Transverse colon (tissue), 4 donors: Measurements from ENCODE around the gene PDE4B. TPM values are rescaled to one million over a fixed set of nuclear protein-coding genes. Genes with fewer than 3 reads are reported as not detected.
A peak's percentile ranks its signal among the peaks of the same experiment; 100 is the strongest.

ENCODE experiments used
- DNase-seq: peaks from one replicate; pipeline ENCODE4 v3.0.0-alpha.2; 2019
- H3K27ac ChIP-seq, 4 donors: fragments of 200-600 bp; sonication (generic); 2 replicates each; pipeline ENCODE4 v1.5.1; 2016 to 2018; ENCODE audit warnings: inconsistent platforms in 4 of 4
- H3K27me3 ChIP-seq: fragments of 200-600 bp; sonication (generic); 2 replicates; pipeline ENCODE4 v1.5.1; 2017; ENCODE audit warnings: inconsistent platforms
- H3K36me3 ChIP-seq, 4 donors: fragments of 200-600 bp; sonication (generic); 2 replicates each; pipeline ENCODE4 v1.5.1; 2017 to 2019; ENCODE audit warnings: inconsistent platforms in 4 of 4
- H3K4me1 ChIP-seq, 4 donors: fragments of 200-600 bp; sonication (generic); 2 replicates each; pipeline ENCODE4 v1.5.1; 2017 to 2020; ENCODE audit warnings: inconsistent platforms in 4 of 4
- H3K4me3 ChIP-seq, 4 donors: fragments of 200-600 bp; sonication (generic); 1 replicate in 1 of 4; 2 replicates in 3 of 4; pipeline versions ENCODE4 v1.5.1 to v1.6.1; 2017 to 2019; ENCODE audit warnings: inconsistent platforms in 4 of 4
- H3K9me3 ChIP-seq, 2 donors: fragments of 200-600 bp; sonication (generic); 2 replicates each; pipeline ENCODE4 v1.5.1; 2017 to 2019; ENCODE audit warnings: inconsistent platforms in 2 of 2
- CTCF ChIP-seq, 5 experiments: fragments of 200-600 bp in 3 of 5; fragments of 450-650 bp in 2 of 5; sonication (generic) in 3 of 5; IDR thresholded peaks; 1 replicate in 2 of 5; 2 replicates in 3 of 5; pipeline ENCODE4 v1.5.1; 2016 to 2017; ENCODE audit warnings: antibody characterized with exemption in 5 of 5, inconsistent platforms in 3 of 5, mild to moderate bottlenecking in 2 of 5, moderate library complexity in 1 of 5
- EP300 ChIP-seq: sonication (generic); formaldehyde crosslinking; IDR thresholded peaks from one replicate; pipeline ENCODE4 v1.6.1; 2017; ENCODE audit warnings: antibody characterized with exemption, low read depth
- POLR2A ChIP-seq: fragments of 450-650 bp; IDR thresholded peaks from one replicate; pipeline ENCODE4 v1.6.1; 2016; ENCODE audit warnings: antibody characterized with exemption, mild to moderate bottlenecking, moderate library complexity
- POLR2AphosphoS5 ChIP-seq, 3 donors: sonication (generic); formaldehyde crosslinking; IDR thresholded peaks; one replicate each; pipeline ENCODE4 v1.6.1; 2016; ENCODE audit warnings: antibody characterized with exemption in 3 of 3
- WGBS, 2 donors: methylation state at CpG; one replicate each; pipeline ENCODE4 v1.1.5; 2018; ENCODE audit warnings: low coverage in 1 of 2; 5-methylcytosine and 5-hydroxymethylcytosine counted together
- in situ Hi-C, 4 donors: fragments of 200-750 bp; cut with MboI; loops; one replicate each; pipeline versions ENCODE4 v1.15.0 to v1.15.1; 2017; ENCODE audit warnings: low sequenced_read_pairs in 3 of 4, low pct_ligation_motif_present in 1 of 4, low pct_unique_long_range_greater_than_20kb in 1 of 4
- intact Hi-C: fragments of 100-400 bp; cut with DNase I; formaldehyde crosslinking; loops from one replicate; pipeline ENCODE4 v1.15.1; 2023; ENCODE audit warnings: low total_unique reads
- total RNA-seq, 4 donors: library from RNA; depleted of rRNA; stranded (reverse); fragments of >200 nt; gene quantifications; one replicate each; pipeline ENCODE4 v1.1.0, GENCODE V29; 2016

Gene PDE4B
- total RNA-seq, 4 donors from 2014 or later: 4.5 to 14.8 (median 6.5) TPM

- no peaks in the 10 kb centered on the region for H3K9me3 ChIP-seq
- intact Hi-C loops: loop anchor here (2.0 kb wide), 1 partner anchor 287 kb away; no protein-coding TSS in a partner anchor
- 77% methylated on average over 1 of the region's 1 CpG; no CpG with 5 or more reads in 1 of the 2 donors for whole genome bisulfite sequencing, 2 donors
- H3K36me3 ChIP-seq: no peaks in the 10 kb centered on the region
- H3K4me1 ChIP-seq: no peaks in the 10 kb centered on the region
- in situ Hi-C loops: loop anchor here in 3 of 4 donors (25.0 kb wide), 4 partner anchors 492 to 1008 kb away; no protein-coding TSS in a partner anchor
- no peaks in the 10 kb centered on the region for H3K27me3 ChIP-seq
- no peak overlapping the region for H3K27ac ChIP-seq
- H3K4me3 ChIP-seq: no peak overlapping the region
- DNase-seq: no peak
- TF ChIP-seq POLR2AphosphoS5 (IDR thresholded peaks at IDR 0.05): no peak
- TF ChIP-seq CTCF (IDR thresholded peaks at IDR 0.05): no peak
- TF ChIP-seq EP300: no peak
- TF ChIP-seq POLR2A: no peak
These were observed 453.0 kb downstream of the PDE4B start for GRCh38 chr1:66245691-66246090.

- no peak overlapping the region for H3K27ac ChIP-seq
- no peaks in the 10 kb centered on the region for H3K4me1 ChIP-seq
- in situ Hi-C loops: loop anchor here in 3 of 4 donors (25.0 kb wide), 4 partner anchors 491 to 1009 kb away; no protein-coding TSS in a partner anchor
- H3K27me3 ChIP-seq: no peaks in the 10 kb centered on the region
- WGBS, 2 donors: 81 to 86% methylated on average over 4 to 9 of the region's 9 CpGs
- no peaks in the 10 kb centered on the region for H3K9me3 ChIP-seq
- no peak for DNase-seq
- no peak overlapping the region for H3K4me3 ChIP-seq
- intact Hi-C loops: no loop called here
- H3K36me3 ChIP-seq: no peaks in the 10 kb centered on the region
- TF ChIP-seq EP300 (no peak), POLR2A (no peak), POLR2AphosphoS5 (IDR thresholded peaks at IDR 0.05) (no peak), CTCF (IDR thresholded peaks at IDR 0.05) (no peak)
These were observed 453.9 kb downstream of the PDE4B start for GRCh38 chr1:66246351-66247269.

GRCh38 chr1:66247415-66248208 is 454.9 kb downstream of the PDE4B start:
- H3K27me3 ChIP-seq: no peaks in the 10 kb centered on the region
- peak overlapping the region in 1 of 4 donors; percentile 5 for H3K27ac ChIP-seq
- in situ Hi-C loops (loop anchor here in 3 of 4 donors (25.0 kb wide), 4 partner anchors 490 to 1010 kb away; no protein-coding TSS in a partner anchor), intact Hi-C loops (no loop called here)
- H3K4me3 ChIP-seq: no peak overlapping the region
- TF ChIP-seq POLR2A (no peak), POLR2AphosphoS5 (IDR thresholded peaks at IDR 0.05) (no peak), EP300 (no peak), CTCF (IDR thresholded peaks at IDR 0.05) (no peak)
- H3K36me3 ChIP-seq: no peaks in the 10 kb centered on the region
- no peak for DNase-seq
- H3K9me3 ChIP-seq: no peaks in the 10 kb centered on the region
- H3K4me1 ChIP-seq: no peaks in the 10 kb centered on the region
- WGBS, 2 donors: 75 to 92% methylated on average over 5 to 11 of the region's 11 CpGs

GRCh38 chr1:66248257-66248656 is 455.6 kb downstream of the PDE4B start:
- Histone ChIP-seq H3K9me3 (no peaks in the 10 kb centered on the region), H3K27me3 (no peaks in the 10 kb centered on the region), H3K4me3 (no peak overlapping the region), H3K4me1 (no peaks in the 10 kb centered on the region), H3K36me3 (no peaks in the 10 kb centered on the region), H3K27ac (no peak overlapping the region)
- in situ Hi-C loops: loop anchor here in 3 of 4 donors (25.0 kb wide), 4 partner anchors 489 to 1011 kb away; no protein-coding TSS in a partner anchor
- intact Hi-C loops: no loop called here
- 79 to 87% methylated on average over 1 of the region's 1 CpG for WGBS, 2 donors
- no peak for DNase-seq
- TF ChIP-seq POLR2A (no peak), CTCF (IDR thresholded peaks at IDR 0.05) (no peak), POLR2AphosphoS5 (IDR thresholded peaks at IDR 0.05) (no peak), EP300 (no peak)
